T-helper 17 cell (primary cell): ENCODE measurements around the gene MYO1E. TPM values are rescaled to one million over a fixed set of nuclear protein-coding genes. Genes with fewer than 3 reads are reported as not detected.

Source experiments
- ATAC-seq: fragments of 150-1000 bp; cut with Tn5 transposase; 2 replicates; pipeline ENCODE4 v1.10.0; 2021; ENCODE audit warnings: mild to moderate bottlenecking, moderate library complexity
- DNase-seq, 3 donors: peaks; one replicate each; pipeline versions ENCODE4 v3.0.0 to v3.0.0-alpha.2; 2020 to 2021
- H3K9me3 ChIP-seq: one replicate; pipeline ENCODE4 v1.7.0; 2013; ENCODE audit warnings: low read length, mild to moderate bottlenecking; ENCODE audit not compliant: control insufficient read depth, poor library complexity, severe bottlenecking
- H3K27ac Mint-ChIP-seq: one replicate; pipeline ENCODE4 v1.8.0; 2022; ENCODE audit warnings: mild to moderate bottlenecking, moderate library complexity, mixed read lengths
- H3K27me3 Mint-ChIP-seq: one replicate; pipeline ENCODE4 v1.8.0; 2022; ENCODE audit warnings: mixed read lengths
- H3K36me3 Mint-ChIP-seq: one replicate; pipeline ENCODE4 v1.8.0; 2022; ENCODE audit warnings: low read depth, mixed read lengths
- H3K4me1 Mint-ChIP-seq: one replicate; pipeline ENCODE4 v1.8.0; 2022; ENCODE audit warnings: mild to moderate bottlenecking, mixed read lengths
- H3K4me3 Mint-ChIP-seq: one replicate; pipeline ENCODE4 v1.8.0; 2022; ENCODE audit warnings: mild to moderate bottlenecking, moderate library complexity, mixed read lengths
- total RNA-seq, 4 donors: library from RNA in 2 of 4; stranded (reverse) in 2 of 4; gene quantifications; one replicate each; pipeline ENCODE4 v1.2.3 and lab custom pipeline; 2022 to 2026

MYO1E gene
- total RNA-seq, 2 donors from 2014 or later: 4.0 to 4.1 TPM

GRCh38 chr15:59244337-59244736, 128.3 kb downstream of the MYO1E start:
- no peak overlapping the region for H3K27ac Mint-ChIP-seq
- DNase-seq (no peak), ATAC-seq (no peak)
- H3K9me3 ChIP-seq: no peaks in the 10 kb centered on the region
- H3K36me3 Mint-ChIP-seq: no peaks in the 10 kb centered on the region
- no peaks in the 10 kb centered on the region for H3K4me1 Mint-ChIP-seq
- peaks cover 18% of the 10 kb centered on the region for H3K27me3 Mint-ChIP-seq
- no peak overlapping the region for H3K4me3 Mint-ChIP-seq

GRCh38 chr15:59243622-59244021, 129.0 kb downstream of the MYO1E start:
- H3K27me3 Mint-ChIP-seq: peaks cover 18% of the 10 kb centered on the region
- H3K4me1 Mint-ChIP-seq: no peaks in the 10 kb centered on the region
- no peaks in the 10 kb centered on the region for H3K9me3 ChIP-seq
- no peak overlapping the region for H3K27ac Mint-ChIP-seq
- DNase-seq: no peak
- H3K36me3 Mint-ChIP-seq: no peaks in the 10 kb centered on the region
- H3K4me3 Mint-ChIP-seq: no peak overlapping the region
- no peak for ATAC-seq

GRCh38 chr15:59242649-59243048, 130.0 kb downstream of the MYO1E start:
- H3K27ac Mint-ChIP-seq: no peak overlapping the region

GRCh38 chr15:59240036-59240435, 132.6 kb downstream of the MYO1E start:
- DNase-seq: no peak
- H3K27me3 Mint-ChIP-seq: peaks cover 18% of the 10 kb centered on the region
- no peaks in the 10 kb centered on the region for H3K4me1 Mint-ChIP-seq
- no peaks in the 10 kb centered on the region for H3K9me3 ChIP-seq
- no peak overlapping the region for H3K27ac Mint-ChIP-seq
- no peak overlapping the region for H3K4me3 Mint-ChIP-seq
- no peaks in the 10 kb centered on the region for H3K36me3 Mint-ChIP-seq
- no peak for ATAC-seq

More at GRCh38 chr15:59242649-59243048, 130.0 kb downstream of the MYO1E start:
- Mint-ChIP-seq H3K36me3 (no peaks in the 10 kb centered on the region), H3K27me3 (peaks cover 18% of the 10 kb centered on the region), H3K4me3 (no peak overlapping the region), H3K4me1 (no peaks in the 10 kb centered on the region)
- ATAC-seq (no peak), DNase-seq (no peak)
- no peaks in the 10 kb centered on the region for H3K9me3 ChIP-seq

GRCh38 chr15:59237924-59238331, 134.7 kb downstream of the MYO1E start:
- H3K9me3 ChIP-seq: no peaks in the 10 kb centered on the region
- Mint-ChIP-seq H3K27ac (no peak overlapping the region), H3K4me3 (no peak overlapping the region), H3K4me1 (no peaks in the 10 kb centered on the region), H3K36me3 (peaks cover 2% of the 10 kb centered on the region), H3K27me3 (peaks cover 13% of the 10 kb centered on the region)
- ATAC-seq (no peak), DNase-seq (no peak)

- H3K9me3 ChIP-seq: no peaks in the 10 kb centered on the region
- DNase-seq (no peak), ATAC-seq (peak; percentile 28)
- peaks cover 2% of the 10 kb centered on the region for H3K36me3 Mint-ChIP-seq
- peaks cover 13% of the 10 kb centered on the region for H3K27me3 Mint-ChIP-seq
- H3K4me3 Mint-ChIP-seq: no peak overlapping the region
- no peak overlapping the region for H3K27ac Mint-ChIP-seq
- H3K4me1 Mint-ChIP-seq: no peaks in the 10 kb centered on the region
Measured at GRCh38 chr15:59237119-59237855, 135.4 kb downstream of the MYO1E start.

- H3K4me3 Mint-ChIP-seq: no peak overlapping the region
- peaks cover 13% of the 10 kb centered on the region for H3K27me3 Mint-ChIP-seq
- H3K9me3 ChIP-seq: no peaks in the 10 kb centered on the region
- no peaks in the 10 kb centered on the region for H3K4me1 Mint-ChIP-seq
- ATAC-seq (no peak), DNase-seq (no peak)
- peaks cover 2% of the 10 kb centered on the region for H3K36me3 Mint-ChIP-seq
- H3K27ac Mint-ChIP-seq: no peak overlapping the region
Measured at GRCh38 chr15:59236394-59236793, 136.3 kb downstream of the MYO1E start.

- Mint-ChIP-seq H3K36me3 (peaks cover 2% of the 10 kb centered on the region), H3K27me3 (no peaks in the 10 kb centered on the region), H3K27ac (no peak overlapping the region), H3K4me3 (no peak overlapping the region), H3K4me1 (no peaks in the 10 kb centered on the region)
- ATAC-seq: no peak
- no peak for DNase-seq
- no peaks in the 10 kb centered on the region for H3K9me3 ChIP-seq
Measured at GRCh38 chr15:59232476-59232875, 140.2 kb downstream of the MYO1E start.

- peaks cover 8% of the 10 kb centered on the region for H3K27me3 Mint-ChIP-seq
- H3K4me1 Mint-ChIP-seq: peaks cover 3% of the 10 kb centered on the region
- DNase-seq (no peak), ATAC-seq (no peak)
- H3K36me3 Mint-ChIP-seq: peaks cover 2% of the 10 kb centered on the region
- H3K9me3 ChIP-seq: no peaks in the 10 kb centered on the region
- no peak overlapping the region for H3K27ac Mint-ChIP-seq
- no peak overlapping the region for H3K4me3 Mint-ChIP-seq
Measured at GRCh38 chr15:59230531-59231055, 142.1 kb downstream of the MYO1E start.

- ATAC-seq: no peak
- Mint-ChIP-seq H3K27ac (no peak overlapping the region), H3K4me1 (peaks cover 3% of the 10 kb centered on the region), H3K36me3 (peaks cover 2% of the 10 kb centered on the region), H3K27me3 (peaks cover 18% of the 10 kb centered on the region), H3K4me3 (no peak overlapping the region)
- no peak for DNase-seq
- H3K9me3 ChIP-seq: no peaks in the 10 kb centered on the region
Measured at GRCh38 chr15:59229453-59229852, 143.2 kb downstream of the MYO1E start.

GRCh38 chr15:59229015-59229414, 143.7 kb downstream of the MYO1E start:
- no peaks in the 10 kb centered on the region for H3K9me3 ChIP-seq
- Mint-ChIP-seq H3K36me3 (peaks cover 2% of the 10 kb centered on the region), H3K27me3 (peaks cover 21% of the 10 kb centered on the region), H3K27ac (no peak overlapping the region), H3K4me3 (no peak overlapping the region), H3K4me1 (peaks cover 3% of the 10 kb centered on the region)
- no peak for DNase-seq
- ATAC-seq: no peak

- Mint-ChIP-seq H3K4me1 (peaks cover 3% of the 10 kb centered on the region), H3K36me3 (no peaks in the 10 kb centered on the region), H3K27me3 (peaks cover 34% of the 10 kb centered on the region), H3K4me3 (no peak overlapping the region), H3K27ac (no peak overlapping the region)
- H3K9me3 ChIP-seq: no peaks in the 10 kb centered on the region
- ATAC-seq (no peak), DNase-seq (no peak)
Measured at GRCh38 chr15:59227021-59227420, 145.7 kb downstream of the MYO1E start.

GRCh38 chr15:59224474-59224873, 148.2 kb downstream of the MYO1E start:
- DNase-seq (no peak), ATAC-seq (no peak)
- Mint-ChIP-seq H3K4me3 (no peak overlapping the region), H3K27ac (no peak overlapping the region), H3K36me3 (no peaks in the 10 kb centered on the region), H3K4me1 (peaks cover 3% of the 10 kb centered on the region), H3K27me3 (peaks cover 34% of the 10 kb centered on the region)
- H3K9me3 ChIP-seq: no peaks in the 10 kb centered on the region

- Mint-ChIP-seq H3K4me1 (peaks cover 3% of the 10 kb centered on the region), H3K27ac (no peak overlapping the region), H3K4me3 (no peak overlapping the region), H3K36me3 (no peaks in the 10 kb centered on the region), H3K27me3 (peaks cover 36% of the 10 kb centered on the region)
- DNase-seq: no peak
- ATAC-seq: no peak
- no peaks in the 10 kb centered on the region for H3K9me3 ChIP-seq
Measured at GRCh38 chr15:59223736-59224135, 148.9 kb downstream of the MYO1E start.
